SK-N-SH (cell line): Measurements from ENCODE around the gene TAMM41.

Source experiments
- EP300 ChIP-seq, 2 experiments: IDR thresholded peaks; 2 replicates each; pipeline versions ENCODE4 v1.4.0 to v1.6.1; 2012; ENCODE audit warnings: borderline replicate concordance in 1 of 2, low read depth in 1 of 2, low read length in 1 of 2
- FOXJ3 ChIP-seq: sonication (generic); formaldehyde crosslinking; IDR thresholded peaks from 2 replicates; pipeline ENCODE4 v1.5.1; 2020; ENCODE audit warnings: mild to moderate bottlenecking, missing genetic modification reagents
- FOXM1 ChIP-seq: IDR thresholded peaks from 2 replicates; pipeline ENCODE4 v1.4.0; 2012; ENCODE audit warnings: low read depth, mild to moderate bottlenecking
- IRF3 ChIP-seq: fragments of 150-350 bp; IDR thresholded peaks from 2 replicates; pipeline ENCODE4 v1.6.1; 2016; ENCODE audit warnings: mild to moderate bottlenecking, low read depth, low read length
- MEF2A ChIP-seq: IDR thresholded peaks from 2 replicates; pipeline ENCODE4 v1.4.0; 2012; ENCODE audit warnings: low read depth, borderline replicate concordance
- NFIC ChIP-seq: IDR thresholded peaks from 2 replicates; pipeline ENCODE4 v1.4.0; 2012; ENCODE audit warnings: borderline replicate concordance
- POLR2AphosphoS5 ChIP-seq: IDR thresholded peaks from 2 replicates; pipeline ENCODE4 v1.6.1; 2012; ENCODE audit warnings: low read depth, low read length
- RAD21 ChIP-seq: IDR thresholded peaks from 2 replicates; pipeline ENCODE4 v1.6.1; 2012; ENCODE audit warnings: mild to moderate bottlenecking, low read length
- REST ChIP-seq: IDR thresholded peaks from 2 replicates; pipeline ENCODE4 v1.6.1; 2012; ENCODE audit warnings: mild to moderate bottlenecking, low read depth, low read length, moderate library complexity
- RFX5 ChIP-seq: IDR thresholded peaks from 2 replicates; pipeline ENCODE4 v1.6.1; 2012; ENCODE audit warnings: mild to moderate bottlenecking, improper control_type of control experiment, low read length
- RXRA ChIP-seq: IDR thresholded peaks from 2 replicates; pipeline ENCODE4 v1.4.0; 2012; ENCODE audit warnings: low read depth, mild to moderate bottlenecking, borderline replicate concordance
- SIN3A ChIP-seq: IDR thresholded peaks from 2 replicates; pipeline ENCODE4 v1.6.1; 2012; ENCODE audit warnings: low read depth, mild to moderate bottlenecking, low read length, moderate library complexity, borderline replicate concordance
- TF ChIP-seq, protein P1 (sequence below): fragments of 200-600 bp; sonication (generic); IDR thresholded peaks from 2 replicates; pipeline ENCODE4 v1.6.1; 2017; ENCODE audit warnings: antibody characterized with exemption, mild to moderate bottlenecking, moderate library complexity
- TF ChIP-seq, protein P2 (sequence below): IDR thresholded peaks from 2 replicates; pipeline ENCODE4 v1.4.0; 2012; ENCODE audit warnings: low read depth

DNA sequence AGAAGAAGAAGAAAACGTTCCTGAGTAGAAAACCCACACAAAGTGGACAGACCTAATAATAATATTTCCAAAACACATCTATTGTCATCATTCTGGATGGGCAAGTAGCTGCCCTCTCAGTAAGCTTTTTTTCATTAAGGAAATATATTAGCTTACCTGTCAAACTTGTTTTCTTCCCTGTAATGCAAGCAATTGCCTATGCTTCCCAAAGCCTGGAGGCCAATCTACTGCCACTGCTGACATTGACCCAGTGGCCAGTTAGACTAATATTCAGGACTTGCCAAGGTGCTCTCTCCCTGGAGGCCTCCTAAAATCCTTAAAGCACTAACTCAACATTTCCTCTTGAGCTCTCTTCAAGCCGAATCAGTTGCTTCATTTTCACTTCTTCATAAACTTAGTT is 86.7 kb downstream of the TAMM41 start:
- no peak for TF ChIP-seq IRF3
- no peak for TF ChIP-seq RAD21
- TF ChIP-seq, protein P1, sequence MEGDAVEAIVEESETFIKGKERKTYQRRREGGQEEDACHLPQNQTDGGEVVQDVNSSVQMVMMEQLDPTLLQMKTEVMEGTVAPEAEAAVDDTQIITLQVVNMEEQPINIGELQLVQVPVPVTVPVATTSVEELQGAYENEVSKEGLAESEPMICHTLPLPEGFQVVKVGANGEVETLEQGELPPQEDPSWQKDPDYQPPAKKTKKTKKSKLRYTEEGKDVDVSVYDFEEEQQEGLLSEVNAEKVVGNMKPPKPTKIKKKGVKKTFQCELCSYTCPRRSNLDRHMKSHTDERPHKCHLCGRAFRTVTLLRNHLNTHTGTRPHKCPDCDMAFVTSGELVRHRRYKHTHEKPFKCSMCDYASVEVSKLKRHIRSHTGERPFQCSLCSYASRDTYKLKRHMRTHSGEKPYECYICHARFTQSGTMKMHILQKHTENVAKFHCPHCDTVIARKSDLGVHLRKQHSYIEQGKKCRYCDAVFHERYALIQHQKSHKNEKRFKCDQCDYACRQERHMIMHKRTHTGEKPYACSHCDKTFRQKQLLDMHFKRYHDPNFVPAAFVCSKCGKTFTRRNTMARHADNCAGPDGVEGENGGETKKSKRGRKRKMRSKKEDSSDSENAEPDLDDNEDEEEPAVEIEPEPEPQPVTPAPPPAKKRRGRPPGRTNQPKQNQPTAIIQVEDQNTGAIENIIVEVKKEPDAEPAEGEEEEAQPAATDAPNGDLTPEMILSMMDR, result no peak
- no peak for TF ChIP-seq SIN3A
- TF ChIP-seq REST, result no peak
- TF ChIP-seq NFIC, result no peak
- no peak for TF ChIP-seq FOXJ3 (CRISPR knock-in tag)
- TF ChIP-seq RXRA, result no peak
- TF ChIP-seq FOXM1, result no peak
- TF ChIP-seq RFX5, result no peak
- no peak for TF ChIP-seq MEF2A
- TF ChIP-seq, protein P2, sequence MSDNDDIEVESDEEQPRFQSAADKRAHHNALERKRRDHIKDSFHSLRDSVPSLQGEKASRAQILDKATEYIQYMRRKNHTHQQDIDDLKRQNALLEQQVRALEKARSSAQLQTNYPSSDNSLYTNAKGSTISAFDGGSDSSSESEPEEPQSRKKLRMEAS, result no peak
- TF ChIP-seq POLR2AphosphoS5, result no peak
- TF ChIP-seq EP300 (IDR thresholded peaks at IDR 0.05; ENCODE audit: borderline replicate concordance in 1 of 2, low read depth in 1 of 2, low read length in 1 of 2), result no peak
